Stimulated activated CD4-positive, alpha-beta T cell treated with anti-CD3 and anti-CD28 coated beads, Interleukin-15, amount 100 ng/mL, for 24 hours (primary cell): ENCODE data around the gene STARD8.

ENCODE experiments used
- DNase-seq: peaks from one replicate; pipeline ENCODE4 v3.0.0-alpha.2; 2020

Gene STARD8

DNA sequence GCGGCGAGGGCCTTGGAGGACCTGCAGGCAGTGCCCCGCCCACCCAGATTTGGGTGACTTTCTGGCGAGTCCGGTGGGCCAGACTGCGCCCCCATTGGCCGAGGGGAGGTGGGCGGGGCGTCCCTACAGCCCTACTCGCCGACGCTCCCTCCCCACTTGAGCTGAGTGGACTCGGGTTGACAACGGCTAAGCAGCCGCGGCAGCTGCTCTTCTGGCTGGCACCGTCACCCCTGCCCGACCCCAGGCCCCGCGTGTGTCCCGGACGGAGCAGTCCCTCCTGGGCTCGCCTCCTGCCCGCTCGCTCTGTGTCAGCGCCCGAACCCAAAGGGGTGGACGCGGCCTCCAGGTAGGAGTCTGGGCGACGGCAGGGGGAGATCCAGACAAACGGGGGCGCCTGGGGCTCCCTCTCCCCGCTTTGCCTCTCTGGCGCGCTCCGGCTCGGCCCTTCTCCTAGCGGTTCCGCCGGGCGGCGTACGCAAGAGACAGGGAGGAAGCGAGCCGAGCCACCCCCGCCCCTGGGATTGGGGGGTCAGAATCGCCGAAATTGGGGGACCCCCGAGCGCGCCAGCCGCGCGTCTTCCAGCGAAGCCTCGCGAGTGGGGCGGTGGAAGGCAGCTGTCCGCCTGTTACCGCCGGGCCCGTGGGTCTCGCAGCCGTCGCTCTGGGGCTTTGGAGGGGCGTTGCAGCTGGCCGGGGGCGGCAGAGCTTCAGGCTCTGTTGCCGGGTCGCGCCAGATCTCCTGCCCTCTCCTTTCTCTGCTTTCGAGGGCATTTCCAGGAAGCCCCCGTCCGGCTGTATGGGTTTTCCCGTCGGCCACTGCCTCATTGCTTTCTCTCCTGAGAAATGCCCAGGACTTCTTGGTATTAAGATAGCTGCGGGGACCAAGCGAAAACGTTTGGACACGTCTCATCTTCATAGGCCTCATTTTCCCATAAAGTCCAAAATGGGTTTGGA is 46.3 kb downstream of the STARD8 start:
- DNase-seq, result peak; percentile 23

DNA sequence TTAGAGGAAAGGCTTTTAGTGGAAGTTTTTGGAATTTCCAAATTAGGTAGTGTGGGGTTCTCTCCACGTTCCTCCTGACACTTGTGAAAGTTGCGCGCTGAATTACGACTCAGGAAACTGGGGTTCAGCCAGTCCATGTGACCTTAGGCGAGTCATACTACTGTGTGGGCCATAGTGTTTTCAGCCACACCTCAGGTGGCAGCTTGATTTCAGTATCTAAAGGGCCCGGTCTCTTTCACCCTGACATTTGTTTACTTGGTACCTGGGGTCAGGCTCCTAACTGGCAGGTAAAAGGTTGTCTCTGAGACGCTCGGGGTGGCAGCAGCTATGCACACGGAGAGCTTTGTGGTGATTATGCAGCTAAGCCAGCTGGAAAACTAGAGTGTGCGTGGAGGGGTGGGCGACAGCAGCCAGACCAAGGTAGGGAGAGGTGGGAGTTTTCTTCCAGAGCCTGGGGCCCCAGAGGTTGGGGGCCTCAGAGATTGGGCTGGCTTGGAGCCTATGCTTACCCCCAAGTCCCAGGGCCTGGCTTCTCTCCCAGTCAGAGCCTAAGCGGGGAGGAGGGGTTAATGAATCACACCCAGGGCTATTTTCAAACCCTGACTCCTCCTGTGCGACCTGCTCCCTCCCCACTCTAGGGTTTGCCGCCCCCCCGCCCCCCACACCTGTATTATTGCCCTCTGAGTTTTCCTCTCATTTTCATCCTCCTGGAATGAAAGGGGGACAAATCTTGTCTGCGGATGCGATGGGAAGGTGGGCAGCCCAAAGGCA is 47.2 kb downstream of the STARD8 start:
- DNase-seq, result peak; percentile 3

DNA sequence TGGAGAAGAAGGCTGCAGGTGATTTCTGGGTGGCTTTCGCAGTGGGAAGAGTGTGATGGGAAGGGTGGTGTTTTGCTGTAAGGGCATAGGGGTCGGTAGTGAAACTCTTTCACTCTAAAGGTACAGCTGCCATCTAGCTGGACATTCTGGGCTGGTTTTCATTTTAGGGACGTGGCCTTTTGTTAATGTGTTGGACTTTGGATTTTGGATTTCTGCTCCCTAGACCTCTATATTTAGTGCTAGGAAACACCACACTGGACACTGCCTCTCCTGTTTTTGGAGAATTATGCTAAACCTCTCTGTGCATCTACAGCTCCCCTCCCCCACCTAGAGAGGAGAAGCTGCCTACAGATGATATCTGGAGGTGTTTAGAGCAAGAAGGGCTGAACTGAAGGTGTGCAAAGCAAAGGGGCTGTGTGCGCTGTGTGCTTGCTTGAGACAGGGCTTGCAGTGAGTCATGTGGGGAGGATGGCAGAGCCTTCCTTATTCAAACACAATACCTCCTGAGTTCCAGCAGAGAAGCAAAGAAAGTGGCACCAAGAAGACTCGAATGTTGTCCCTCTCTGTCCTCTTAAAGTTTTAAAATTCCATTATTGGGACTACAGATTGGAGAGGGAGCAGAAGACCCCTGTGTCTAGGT is 47.9 kb downstream of the STARD8 start:
- no peak for DNase-seq

DNA sequence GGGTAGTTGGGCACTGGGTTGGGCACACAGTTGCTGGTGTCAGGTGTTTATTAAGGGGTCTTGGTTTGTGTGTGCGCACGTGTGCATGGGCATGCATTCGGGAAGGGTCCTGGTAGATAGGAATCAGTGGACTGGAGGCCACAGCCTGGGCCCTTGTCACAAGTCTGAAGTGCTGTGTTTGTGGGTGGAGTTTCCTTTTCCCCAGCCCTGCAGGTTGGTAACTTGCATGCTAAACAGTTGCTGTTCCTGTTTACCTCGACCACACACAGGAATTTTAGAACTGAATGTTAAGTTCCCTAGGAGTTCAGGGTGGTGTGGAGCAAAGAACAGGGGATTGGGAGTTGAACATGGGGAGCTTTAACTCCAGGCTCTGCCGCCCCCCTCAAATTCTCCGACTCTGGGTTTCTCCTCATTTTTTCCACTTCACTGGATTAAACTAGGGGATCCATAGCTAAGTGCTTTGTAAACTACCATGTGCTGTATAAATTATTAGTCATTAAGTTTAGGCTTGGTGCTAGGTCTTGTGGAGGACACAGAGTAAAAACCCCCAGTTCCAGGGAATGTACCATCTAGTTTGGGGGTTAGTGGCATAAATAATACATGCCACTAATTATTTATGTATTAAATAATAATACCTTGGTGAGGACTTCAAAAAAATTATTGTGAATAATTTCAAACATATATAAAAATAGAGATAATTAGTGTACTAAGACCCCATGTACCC is 49.0 kb downstream of the STARD8 start:
- no peak for DNase-seq

DNA sequence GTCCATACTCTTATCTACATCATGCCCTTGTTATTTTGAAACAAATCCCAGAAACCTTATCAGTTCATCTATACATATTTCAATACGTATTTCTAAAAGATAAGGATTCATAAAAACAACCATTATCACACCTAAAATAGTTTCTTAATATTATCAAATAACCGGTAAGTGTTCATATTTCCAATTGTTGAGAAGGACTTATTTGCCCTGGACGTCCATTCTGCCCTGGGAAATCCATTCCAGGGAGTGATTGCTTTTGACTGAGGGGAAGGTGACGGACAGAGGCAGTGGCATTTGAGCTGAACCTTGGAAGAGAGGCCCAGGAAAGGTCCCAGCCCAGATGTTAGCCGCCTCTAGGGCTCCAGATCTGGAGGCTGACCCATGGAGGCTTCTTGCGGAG is 49.6 kb downstream of the STARD8 start:
- no peak for DNase-seq

DNA sequence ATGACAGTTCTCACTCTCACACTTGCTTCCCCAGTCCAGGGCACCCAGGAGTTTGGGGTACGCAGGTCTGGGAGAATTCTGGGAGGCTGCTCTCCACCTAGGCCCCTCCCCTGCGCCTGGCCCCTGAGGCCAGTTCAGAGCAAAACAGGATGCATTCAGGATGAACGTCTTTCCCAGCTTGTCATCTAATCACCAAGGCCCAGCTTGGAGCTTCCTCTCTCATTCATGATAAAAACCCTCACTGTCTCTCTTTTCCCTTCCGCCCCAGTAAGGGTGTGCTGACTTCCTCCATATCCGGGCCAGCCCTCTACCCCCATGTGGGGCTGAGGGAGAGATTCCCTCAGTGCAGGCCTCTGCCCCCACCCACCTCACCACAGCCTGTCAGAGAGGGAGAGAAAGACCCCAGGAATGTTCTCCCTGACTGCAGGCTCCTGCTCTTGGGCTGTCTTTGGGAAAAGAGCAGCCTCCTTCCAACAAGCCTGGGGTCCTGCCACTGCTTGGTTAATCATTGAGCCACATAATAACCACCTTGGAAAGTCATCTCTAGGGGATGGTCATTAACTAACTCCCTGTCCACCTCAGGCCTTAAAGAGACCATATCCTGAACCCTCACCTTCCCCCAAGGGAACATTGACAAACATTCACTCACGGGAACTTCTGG is 50.1 kb downstream of the STARD8 start:
- no peak for DNase-seq

DNA sequence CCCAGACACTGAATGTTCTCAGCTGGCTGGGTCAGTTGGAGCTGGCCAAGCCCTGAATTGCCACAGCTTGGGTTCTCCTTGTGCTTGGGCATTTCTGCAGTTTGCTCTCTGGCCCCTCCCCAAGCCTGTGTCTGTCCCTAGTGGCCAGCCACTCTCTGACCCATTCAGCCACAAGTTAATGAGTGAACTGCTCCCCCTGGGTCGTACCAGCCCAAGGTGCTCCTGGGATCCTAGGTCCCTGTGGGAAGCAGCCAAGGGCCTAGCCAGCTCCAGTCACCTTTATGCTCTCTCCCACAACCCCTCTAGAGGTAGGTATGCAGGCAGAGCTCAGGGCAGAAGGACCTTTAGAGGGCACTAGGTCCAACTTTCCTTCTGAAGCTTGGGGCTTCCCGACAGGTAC is 51.5 kb downstream of the STARD8 start:
- DNase-seq, result no peak

DNA sequence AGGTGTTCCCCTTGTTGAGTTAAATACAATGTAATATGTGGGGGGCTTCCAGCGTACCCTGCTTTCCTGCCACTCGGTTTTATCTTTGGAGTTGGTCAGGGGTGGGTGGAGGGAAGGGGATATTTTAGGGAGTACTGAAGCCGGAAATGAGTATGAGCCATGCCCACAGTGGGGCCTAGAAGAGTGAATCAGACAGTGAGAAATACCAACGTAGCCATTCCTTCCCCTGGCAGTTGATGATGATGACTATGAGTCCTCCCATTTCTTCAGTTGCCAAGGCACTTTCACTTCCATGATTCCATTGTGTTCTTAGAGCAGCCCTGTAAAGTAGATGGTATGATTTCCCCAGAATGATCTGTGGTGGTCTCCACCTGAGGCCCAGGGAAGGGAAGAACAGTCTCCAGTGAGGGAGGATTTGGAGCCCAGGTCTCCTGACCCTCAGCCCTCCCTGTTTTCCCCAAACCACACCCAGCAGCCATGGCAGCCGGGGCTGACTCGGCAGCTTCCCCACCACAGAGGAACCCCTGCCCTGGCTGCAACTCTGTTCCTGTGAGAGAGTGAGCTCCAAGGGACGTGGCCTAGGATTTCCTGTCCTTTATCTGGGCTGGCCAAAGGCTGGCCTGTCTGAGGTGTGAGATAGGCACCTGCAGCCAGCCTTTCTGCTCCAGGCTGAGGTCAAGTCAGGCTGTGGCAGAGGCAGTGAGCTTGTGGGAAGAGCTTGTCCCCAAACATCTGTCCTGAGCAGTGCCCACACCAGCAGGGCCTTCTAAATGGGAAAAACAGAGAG is 52.7 kb downstream of the STARD8 start:
- no peak for DNase-seq

DNA sequence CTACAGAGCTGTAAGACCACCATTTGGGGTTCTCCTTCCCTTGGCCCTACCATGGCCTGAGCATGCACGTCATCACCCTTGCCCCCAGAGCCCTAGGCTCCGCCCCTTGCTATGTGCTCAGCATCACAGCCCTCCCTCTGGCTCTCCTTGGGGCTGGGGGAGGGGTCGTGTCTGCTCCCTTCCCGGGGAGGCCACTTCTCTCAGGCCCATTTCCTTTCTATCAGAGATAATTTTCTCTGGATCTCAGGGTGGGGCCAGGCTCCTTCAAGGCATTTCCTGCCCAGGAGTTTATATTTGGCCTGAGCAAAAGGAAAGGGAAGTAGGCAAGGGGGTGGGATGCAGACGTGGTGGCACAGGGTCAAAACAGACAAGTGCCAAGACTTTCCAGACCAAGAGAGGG is 55.9 kb downstream of the STARD8 start:
- no peak for DNase-seq

DNA sequence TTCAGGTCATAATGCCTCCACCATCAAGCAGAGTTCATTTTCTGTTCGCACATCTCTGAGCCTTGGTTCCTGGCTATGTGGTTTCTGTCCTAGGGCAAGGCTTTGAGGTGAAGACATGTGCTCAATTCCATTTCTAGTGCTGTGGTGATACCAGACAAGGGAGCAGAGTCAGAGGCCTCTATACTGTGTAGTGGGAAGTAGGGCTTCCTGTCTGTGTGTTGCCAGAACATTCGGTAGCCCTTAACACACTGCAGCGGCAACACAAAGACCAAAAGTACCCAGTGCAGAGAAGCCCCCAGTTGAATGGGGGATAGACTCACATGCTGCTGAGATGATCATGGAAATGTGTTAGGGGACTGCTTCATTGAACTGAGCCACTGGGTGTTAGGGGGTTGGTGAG is 56.4 kb downstream of the STARD8 start:
- DNase-seq, result no peak

DNA sequence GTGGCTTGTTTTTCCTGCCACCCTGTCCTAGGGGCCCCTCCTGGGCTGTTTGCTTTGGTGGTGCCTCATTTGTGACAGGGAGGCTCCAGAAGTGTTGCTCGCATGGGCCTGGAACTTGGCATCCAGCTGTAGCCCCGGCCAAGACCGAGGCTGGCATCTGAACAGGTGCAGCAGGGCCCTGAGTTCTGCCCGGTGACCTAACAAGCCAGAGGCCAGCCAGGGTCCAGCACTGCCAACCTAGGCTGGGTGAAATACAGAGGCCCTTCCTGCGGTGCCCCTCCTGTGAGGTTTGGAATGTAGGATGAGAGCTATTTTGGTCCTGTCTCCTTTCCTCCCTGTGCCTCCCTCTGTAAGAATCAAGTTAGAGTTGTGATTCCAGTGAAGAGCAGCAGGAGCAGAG is 58.5 kb downstream of the STARD8 start:
- no peak for DNase-seq

DNA sequence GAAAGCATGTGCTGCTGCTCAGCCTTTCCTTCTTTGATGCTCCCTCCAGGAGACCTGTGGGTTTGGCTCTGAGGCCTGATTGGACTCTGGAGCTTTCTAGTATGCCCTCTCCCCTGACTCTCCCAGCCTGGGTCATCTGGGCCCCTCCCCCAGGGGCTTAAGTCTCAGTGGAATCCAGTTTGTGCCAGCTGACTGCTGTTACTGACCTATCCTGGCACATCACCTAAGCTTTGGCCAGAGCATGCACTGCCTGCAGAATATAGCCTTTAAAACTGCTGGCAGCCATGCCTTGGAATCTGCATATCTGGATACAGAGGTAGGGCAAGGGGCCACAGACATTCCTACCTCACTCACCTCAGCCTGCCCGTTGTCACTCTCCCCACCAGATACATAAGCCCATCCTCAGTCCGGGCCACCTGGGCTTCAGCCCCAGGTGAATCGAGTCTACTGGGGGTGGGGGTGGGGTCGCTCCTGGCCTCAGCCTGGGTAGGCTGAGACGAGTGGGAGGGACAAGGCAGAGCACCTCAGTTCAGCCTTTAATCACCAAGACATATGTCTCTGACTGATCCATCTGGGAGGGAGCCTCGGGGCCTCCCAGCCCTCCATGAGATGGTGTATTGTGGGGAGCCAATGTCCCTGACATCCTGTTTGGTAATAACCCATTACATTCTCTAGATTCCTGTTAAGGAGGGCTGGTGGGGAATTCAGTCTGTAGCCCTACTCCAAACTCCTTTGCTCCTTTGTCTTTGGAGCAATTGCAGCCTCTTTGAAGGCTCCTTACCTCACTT is 61.2 kb downstream of the STARD8 start:
- no peak for DNase-seq

DNA sequence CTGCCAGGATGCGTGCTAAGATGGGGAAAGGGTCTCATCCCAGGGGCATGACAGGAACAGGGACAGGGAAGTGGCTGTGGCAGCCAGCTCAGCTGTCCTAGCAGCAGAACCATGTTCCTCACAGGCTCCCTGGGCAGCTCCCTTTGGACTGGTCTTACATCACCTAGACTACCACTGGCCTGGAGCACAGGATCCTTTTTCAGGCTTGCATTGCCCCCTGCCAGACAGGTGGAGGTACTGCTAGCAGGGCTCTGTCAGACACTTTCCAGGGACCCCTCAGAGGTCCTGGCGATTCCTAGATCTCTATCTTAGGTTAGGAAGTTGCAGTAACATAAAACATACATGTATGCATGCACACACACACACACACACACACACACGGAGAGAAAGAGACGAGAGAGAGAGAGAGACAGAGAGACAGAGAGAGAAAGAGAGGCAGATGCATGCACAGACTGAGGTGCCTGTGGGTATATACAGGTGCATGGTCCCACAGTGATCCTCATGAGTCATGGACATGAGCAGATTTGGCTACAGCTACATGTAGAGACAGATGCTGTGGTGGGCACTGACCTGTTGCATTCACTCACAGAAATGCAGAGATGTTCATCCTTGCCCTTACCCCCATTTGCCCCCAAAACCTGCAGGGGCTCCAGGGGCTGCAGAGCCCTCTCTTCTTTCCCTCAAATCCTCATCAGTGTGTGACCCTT is 63.6 kb downstream of the STARD8 start:
- peak; percentile 30 for DNase-seq

DNA sequence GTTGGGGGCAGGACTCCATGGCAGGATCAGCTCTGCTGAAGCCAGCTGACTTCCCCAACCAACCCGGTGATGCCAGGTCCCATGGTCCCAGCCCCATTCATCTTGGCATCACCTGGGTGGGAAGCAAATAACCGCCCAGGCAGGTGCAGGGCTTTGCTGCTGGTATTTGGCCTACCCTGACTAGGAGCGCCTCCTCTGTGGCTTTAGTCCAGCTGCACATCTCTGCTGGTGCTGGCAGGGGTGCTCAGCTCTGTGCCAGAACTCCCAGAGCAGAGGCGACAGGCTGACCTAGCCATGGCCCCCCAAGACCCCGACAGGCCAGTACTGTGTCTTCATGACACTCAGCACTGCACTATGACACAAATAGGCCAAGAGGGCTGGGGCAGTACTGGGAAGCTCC is 64.4 kb downstream of the STARD8 start:
- no peak for DNase-seq

DNA sequence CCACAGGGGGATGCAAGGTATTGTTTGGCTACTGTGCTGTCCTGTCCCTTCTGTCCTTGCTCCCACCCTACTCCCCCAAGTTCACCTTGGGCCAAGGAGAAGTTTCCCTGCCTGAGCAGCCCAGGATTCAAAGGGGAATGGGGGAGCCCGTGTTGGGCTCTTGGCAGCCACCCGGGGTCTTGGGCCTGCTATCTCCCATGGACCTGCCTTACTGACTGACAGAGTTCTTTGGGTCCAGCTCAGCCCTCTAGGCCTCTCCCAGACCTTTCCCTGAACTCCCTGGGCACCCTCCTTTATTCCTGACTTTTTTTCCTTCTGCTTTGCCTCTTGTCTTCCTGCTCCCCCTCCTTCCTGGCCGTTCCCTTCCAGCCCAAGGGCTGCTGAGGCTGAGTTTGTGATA is 67.4 kb downstream of the STARD8 start:
- DNase-seq, result no peak

DNA sequence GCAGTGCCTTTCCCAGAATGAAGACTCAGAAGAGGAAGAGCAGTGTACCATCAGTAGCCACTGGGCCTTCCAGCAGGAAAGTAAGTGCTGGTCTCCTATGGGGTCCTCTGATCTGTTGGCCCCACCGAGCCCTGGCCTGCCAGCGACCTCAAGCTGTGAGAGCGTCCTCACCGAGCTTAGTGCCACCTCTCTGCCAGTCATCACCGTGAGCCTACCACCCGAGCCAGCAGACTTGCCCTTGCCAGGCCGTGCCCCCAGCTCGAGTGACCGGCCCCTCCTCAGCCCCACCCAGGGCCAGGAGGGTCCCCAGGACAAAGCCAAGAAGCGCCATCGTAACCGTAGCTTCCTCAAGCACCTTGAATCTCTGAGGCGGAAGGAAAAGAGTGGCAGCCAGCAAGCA is 69.7 kb downstream of the STARD8 start:
- DNase-seq, result no peak

DNA sequence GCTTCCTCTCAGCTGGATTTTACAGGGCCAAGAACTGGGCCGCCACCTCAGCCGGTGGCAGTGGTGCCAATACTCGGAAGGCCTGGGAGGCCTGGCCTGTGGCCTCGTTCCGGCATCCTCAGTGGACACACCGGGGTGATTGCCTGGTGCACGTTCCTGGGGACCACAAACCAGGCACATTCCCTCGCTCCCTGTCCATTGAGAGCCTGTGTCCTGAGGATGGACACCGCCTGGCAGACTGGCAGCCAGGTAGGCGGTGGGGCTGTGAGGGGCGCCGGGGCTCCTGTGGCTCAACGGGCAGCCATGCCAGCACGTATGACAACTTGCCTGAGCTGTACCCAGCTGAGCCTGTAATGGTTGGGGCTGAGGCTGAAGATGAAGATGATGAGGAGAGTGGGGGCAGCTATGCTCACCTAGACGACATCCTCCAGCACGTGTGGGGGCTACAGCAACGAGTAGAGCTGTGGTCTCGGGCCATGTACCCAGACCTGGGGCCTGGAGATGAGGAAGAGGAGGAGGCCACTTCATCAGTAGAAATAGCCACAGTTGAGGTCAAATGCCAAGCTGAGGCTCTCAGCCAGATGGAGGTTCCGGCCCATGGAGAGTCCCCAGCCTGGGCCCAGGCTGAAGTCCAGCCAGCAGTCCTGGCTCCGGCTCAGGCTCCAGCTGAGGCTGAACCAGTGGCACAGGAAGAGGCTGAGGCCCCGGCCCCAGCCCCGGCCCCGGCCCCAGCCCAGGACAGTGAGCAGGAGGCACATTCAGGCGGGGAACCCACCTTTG is 70.4 kb downstream of the STARD8 start:
- no peak for DNase-seq

DNA sequence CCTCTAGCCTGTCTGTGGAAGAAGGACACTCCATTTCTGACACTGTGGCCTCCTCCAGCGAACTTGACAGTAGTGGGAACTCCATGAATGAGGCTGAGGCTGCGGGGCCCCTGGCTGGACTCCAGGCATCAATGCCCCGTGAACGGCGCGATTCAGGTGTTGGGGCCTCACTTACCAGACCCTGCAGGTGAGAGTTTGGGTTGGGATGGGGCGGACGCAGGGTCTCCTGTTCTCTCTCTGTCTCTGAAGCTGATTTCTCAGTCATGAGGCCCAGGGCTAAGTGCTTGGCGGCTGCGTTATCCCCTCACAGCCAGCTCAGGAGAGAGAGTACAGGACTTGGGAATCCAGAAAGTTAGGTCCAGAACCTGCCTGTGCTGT is 71.0 kb downstream of the STARD8 start:
- no peak for DNase-seq

DNA sequence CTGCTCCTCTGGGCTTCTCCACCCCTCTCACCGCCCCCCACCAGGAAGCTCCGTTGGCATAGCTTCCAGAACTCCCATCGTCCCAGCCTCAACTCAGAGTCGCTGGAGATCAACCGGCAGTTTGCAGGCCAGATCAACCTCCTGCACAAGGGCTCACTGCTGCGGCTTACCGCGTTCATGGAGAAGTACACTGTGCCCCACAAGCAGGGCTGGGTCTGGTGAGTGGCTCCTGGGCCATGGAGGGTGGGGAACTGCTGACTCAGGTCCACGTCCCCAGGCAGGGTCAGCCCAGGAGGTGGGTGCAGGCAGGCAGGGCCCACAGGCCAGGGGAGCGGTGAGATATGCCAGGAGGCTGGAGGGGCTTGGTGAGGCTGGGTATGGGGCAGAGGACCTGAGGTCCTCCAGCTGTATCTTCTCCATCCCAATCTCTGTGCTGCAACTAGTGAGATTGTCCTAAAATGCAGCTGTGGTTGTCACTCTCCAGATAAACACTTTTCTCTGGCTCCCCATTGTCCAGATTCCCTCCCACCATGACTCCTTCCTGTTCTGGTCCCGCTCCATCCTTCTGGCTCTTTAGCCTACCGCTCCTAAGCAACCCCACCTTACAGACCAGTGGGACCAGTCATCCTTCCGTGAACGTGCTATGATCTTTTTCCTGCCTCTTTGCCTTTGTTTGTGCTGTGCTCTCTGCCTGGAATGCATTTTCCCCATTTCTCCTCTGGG is 71.9 kb downstream of the STARD8 start:
- no peak for DNase-seq
